Trophoblast cell (in vitro differentiated cells and primary cell): ENCODE results near the gene TUB.

ENCODE experiments used
- DNase-seq, 2 donors: peaks; one replicate each; pipeline ENCODE4 v3.0.0-alpha.2; 2016
- H2AFZ ChIP-seq: 2 replicates; pipeline ENCODE4 v1.6.1; 2013; ENCODE audit warnings: low read length, moderate library complexity, mild to moderate bottlenecking; ENCODE audit not compliant: insufficient read depth, poor library complexity
- H2AK5ac ChIP-seq: 2 replicates; pipeline ENCODE4 v1.6.1; 2013; ENCODE audit warnings: mild to moderate bottlenecking, low read length
- H2BK120ac ChIP-seq: 2 replicates; pipeline ENCODE4 v1.6.1; 2013; ENCODE audit warnings: low read length, mild to moderate bottlenecking, moderate library complexity; ENCODE audit not compliant: insufficient read depth, poor library complexity
- H2BK12ac ChIP-seq: 2 replicates; pipeline ENCODE4 v1.6.1; 2013; ENCODE audit warnings: mild to moderate bottlenecking, low read length, moderate library complexity
- H2BK5ac ChIP-seq: 2 replicates; pipeline ENCODE4 v1.6.1; 2013; ENCODE audit warnings: low read length, low read depth, moderate library complexity, mild to moderate bottlenecking; ENCODE audit not compliant: poor library complexity
- H3K14ac ChIP-seq: 2 replicates; pipeline ENCODE4 v1.6.1; 2013; ENCODE audit warnings: mild to moderate bottlenecking, low read length
- H3K18ac ChIP-seq: 2 replicates; pipeline ENCODE4 v1.6.1; 2013; ENCODE audit warnings: mild to moderate bottlenecking, low read length
- H3K23ac ChIP-seq: 2 replicates; pipeline ENCODE4 v1.6.1; 2013; ENCODE audit warnings: low read length
- H3K27ac ChIP-seq: 2 replicates; pipeline ENCODE4 v1.5.1; 2013; ENCODE audit warnings: low read depth, mild to moderate bottlenecking, inconsistent platforms, low read length, moderate library complexity
- H3K27me3 ChIP-seq: 2 replicates; pipeline ENCODE4 v1.6.1; 2013; ENCODE audit warnings: inconsistent platforms, mild to moderate bottlenecking, low read length, moderate library complexity; ENCODE audit not compliant: insufficient read depth
- H3K36me3 ChIP-seq, 2 experiments: 1 replicate in 1 of 2; 2 replicates in 1 of 2; pipeline ENCODE4 v1.6.1; 2013; ENCODE audit warnings: low read length in 2 of 2, mild to moderate bottlenecking in 2 of 2, moderate library complexity in 1 of 2; ENCODE audit not compliant: insufficient read depth in 2 of 2, control insufficient read depth in 1 of 2
- H3K4ac ChIP-seq: 2 replicates; pipeline ENCODE4 v1.6.1; 2013; ENCODE audit warnings: low read depth, mild to moderate bottlenecking, low read length, moderate library complexity
- H3K4me1 ChIP-seq, 2 experiments: 1 replicate in 1 of 2; 2 replicates in 1 of 2; pipeline ENCODE4 v1.6.1; 2013; ENCODE audit warnings: low read length in 2 of 2, mild to moderate bottlenecking in 2 of 2, moderate library complexity in 1 of 2; ENCODE audit not compliant: insufficient read depth in 2 of 2, control insufficient read depth in 1 of 2
- H3K4me2 ChIP-seq: 2 replicates; pipeline ENCODE4 v1.6.1; 2013; ENCODE audit warnings: inconsistent platforms, mild to moderate bottlenecking, low read length, moderate library complexity
- H3K4me3 ChIP-seq: 2 replicates; pipeline ENCODE4 v1.5.1; 2013; ENCODE audit warnings: mild to moderate bottlenecking, low read depth, low read length, inconsistent platforms
- H3K79me1 ChIP-seq: one replicate; pipeline ENCODE4 v1.6.1; 2013; ENCODE audit warnings: low read length
- H3K79me2 ChIP-seq: 2 replicates; pipeline ENCODE4 v1.6.1; 2013; ENCODE audit warnings: low read length, mild to moderate bottlenecking; ENCODE audit not compliant: control insufficient read depth, insufficient read depth, poor library complexity
- H3K9ac ChIP-seq: 2 replicates; pipeline ENCODE4 v1.6.1; 2013; ENCODE audit warnings: mild to moderate bottlenecking, low read length
- H3K9me3 ChIP-seq: 2 replicates; pipeline ENCODE4 v1.6.1; 2013; ENCODE audit warnings: low read depth, mild to moderate bottlenecking, control low read depth, inconsistent platforms, low read length; ENCODE audit not compliant: insufficient read depth
- H4K12ac ChIP-seq: 2 replicates; pipeline ENCODE4 v1.6.1; 2013; ENCODE audit warnings: low read depth, mild to moderate bottlenecking, low read length, moderate library complexity
- H4K8ac ChIP-seq: 2 replicates; pipeline ENCODE4 v1.6.1; 2013; ENCODE audit warnings: low read depth, mild to moderate bottlenecking, low read length, moderate library complexity
- H4K91ac ChIP-seq: one replicate; pipeline ENCODE4 v1.6.1; 2013; ENCODE audit warnings: low read depth, mild to moderate bottlenecking, low read length, moderate library complexity
- WGBS: extraction: QIAGEN DNeasy Blood & Tissue Kit; methylation state at CpG from one replicate; pipeline ENCODE4 v1.1.7; 2013; ENCODE audit warnings: missing lambda C conversion rate; ENCODE audit not compliant: insufficient read length, insufficient coverage; ENCODE audit errors: extremely low coverage; 5-methylcytosine and 5-hydroxymethylcytosine counted together

The TUB gene

DNA sequence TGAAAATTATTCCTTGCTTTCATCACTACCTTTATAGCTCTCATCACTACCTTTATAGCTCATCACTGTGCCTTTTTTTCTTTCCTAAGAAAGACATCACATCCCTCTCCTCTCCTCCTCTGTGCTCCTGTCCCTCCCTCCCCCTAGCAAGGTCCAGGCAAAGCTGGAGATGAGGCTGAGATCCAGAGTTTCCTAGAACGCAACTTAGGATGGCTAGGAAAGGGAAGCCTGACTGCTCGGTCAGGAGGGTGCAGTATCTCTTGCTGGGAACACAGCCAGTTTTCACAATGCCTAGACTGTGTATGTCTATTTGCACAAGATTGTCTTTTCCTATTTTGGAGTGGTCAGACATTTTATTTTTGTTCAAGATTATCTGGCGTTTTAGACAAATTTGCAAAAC, 24.7 kb downstream of the TUB start:
- Histone ChIP-seq H2AK5ac (no peak overlapping the region), H3K4me2 (no peak overlapping the region), H4K8ac (no peak overlapping the region), H2AFZ (no peak overlapping the region), H4K91ac (no peak overlapping the region), H3K23ac (no peak overlapping the region), H3K79me2 (no peaks in the 10 kb centered on the region), H3K27ac (no peak overlapping the region), H3K9ac (no peak overlapping the region), H3K27me3 (no peaks in the 10 kb centered on the region), H3K4ac (no peak overlapping the region), H3K79me1 (no peaks in the 10 kb centered on the region), H3K18ac (no peak overlapping the region), H3K36me3 (peaks cover 5 to 10% of the 10 kb centered on the region in 2 experiments), H2BK12ac (no peak overlapping the region), H3K4me1 (no peaks in the 10 kb centered on the region), H3K9me3 (no peaks in the 10 kb centered on the region), H2BK120ac (no peak overlapping the region), H4K12ac (no peak overlapping the region), H3K4me3 (no peak overlapping the region), H3K14ac (no peak overlapping the region), H2BK5ac (no peak overlapping the region)
- DNase-seq: no peak
- WGBS: no CpG with 5 or more reads among the region's 3 CpGs

GRCh38 chr11:8106679-8107078, 25.7 kb downstream of the TUB start:
- Histone ChIP-seq H3K4me2 (no peak overlapping the region), H3K4ac (no peak overlapping the region)
- no CpG with 5 or more reads among the region's 2 CpGs for WGBS

GRCh38 chr11:8107642-8108041, 26.6 kb downstream of the TUB start:
- Histone ChIP-seq H2BK12ac (no peak overlapping the region), H3K4me2 (no peak overlapping the region), H3K36me3 (peaks cover 0 to 3% of the 10 kb centered on the region in 2 experiments), H3K23ac (no peak overlapping the region), H3K79me1 (no peaks in the 10 kb centered on the region), H4K12ac (no peak overlapping the region), H3K79me2 (no peaks in the 10 kb centered on the region), H3K14ac (no peak overlapping the region), H4K8ac (no peak overlapping the region), H2AK5ac (no peak overlapping the region), H3K4me1 (no peaks in the 10 kb centered on the region), H2BK120ac (no peak overlapping the region), H2AFZ (no peak overlapping the region), H3K27me3 (no peaks in the 10 kb centered on the region), H2BK5ac (no peak overlapping the region), H3K4ac (no peak overlapping the region), H3K27ac (no peak overlapping the region), H3K9ac (no peak overlapping the region), H3K9me3 (no peaks in the 10 kb centered on the region), H3K4me3 (no peak overlapping the region), H4K91ac (no peak overlapping the region), H3K18ac (no peak overlapping the region)
- DNase-seq: no peak
- WGBS: no CpG with 5 or more reads among the region's 5 CpGs

More at GRCh38 chr11:8106679-8107078, 25.7 kb downstream of the TUB start:
- Histone ChIP-seq H3K14ac (no peak overlapping the region), H3K79me1 (no peaks in the 10 kb centered on the region), H3K4me3 (no peak overlapping the region), H4K91ac (no peak overlapping the region), H3K9me3 (no peaks in the 10 kb centered on the region), H3K27me3 (no peaks in the 10 kb centered on the region), H3K23ac (no peak overlapping the region), H3K27ac (no peak overlapping the region), H2BK12ac (no peak overlapping the region), H3K4me1 (no peaks in the 10 kb centered on the region), H2AFZ (no peak overlapping the region), H2AK5ac (no peak overlapping the region), H3K9ac (no peak overlapping the region), H3K36me3 (peaks cover 2 to 6% of the 10 kb centered on the region in 2 experiments), H4K8ac (no peak overlapping the region), H2BK5ac (no peak overlapping the region), H4K12ac (no peak overlapping the region), H3K18ac (no peak overlapping the region), H3K79me2 (no peaks in the 10 kb centered on the region), H2BK120ac (no peak overlapping the region)
- DNase-seq: no peak

DNA sequence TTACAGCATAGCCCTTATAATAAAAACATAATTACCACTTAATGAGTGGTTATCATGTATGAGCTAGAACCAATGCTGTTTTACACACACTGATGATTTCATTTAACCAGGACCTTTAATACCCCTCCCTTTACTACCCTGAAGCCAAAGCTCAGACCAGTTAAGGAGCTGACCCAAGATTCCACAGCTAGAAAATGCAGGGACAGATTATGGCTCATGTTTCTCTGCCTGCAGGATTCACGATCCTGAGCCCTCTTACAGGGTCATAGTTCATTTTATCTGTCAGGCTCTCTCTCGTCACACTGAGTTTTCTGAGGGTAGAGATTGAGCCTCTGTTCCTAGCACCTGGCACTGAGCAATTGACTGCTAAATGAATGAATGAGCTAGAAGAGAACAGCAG, 27.4 kb downstream of the TUB start:
- no peaks in the 10 kb centered on the region for H3K27me3 ChIP-seq
- H3K23ac ChIP-seq: no peak overlapping the region
- H2BK5ac ChIP-seq: no peak overlapping the region
- no peak overlapping the region for H2AFZ ChIP-seq
- H3K79me2 ChIP-seq: no peaks in the 10 kb centered on the region
- no peak overlapping the region for H3K4ac ChIP-seq
- H3K18ac ChIP-seq: no peak overlapping the region
- H4K91ac ChIP-seq: no peak overlapping the region
- no peak overlapping the region for H3K4me3 ChIP-seq
- H2BK12ac ChIP-seq: no peak overlapping the region
- H4K12ac ChIP-seq: no peak overlapping the region
- no peak overlapping the region for H2BK120ac ChIP-seq
- WGBS: no CpG with 5 or more reads among the region's 2 CpGs
- H3K14ac ChIP-seq: no peak overlapping the region
- H3K79me1 ChIP-seq: no peaks in the 10 kb centered on the region
- no peak for DNase-seq
- H3K9ac ChIP-seq: no peak overlapping the region
- no peaks in the 10 kb centered on the region for H3K36me3 ChIP-seq
- no peaks in the 10 kb centered on the region for H3K4me1 ChIP-seq
- H3K27ac ChIP-seq: no peak overlapping the region
- no peak overlapping the region for H3K4me2 ChIP-seq
- no peak overlapping the region for H4K8ac ChIP-seq
- peaks cover 3% of the 10 kb centered on the region for H3K9me3 ChIP-seq
- no peak overlapping the region for H2AK5ac ChIP-seq
